GM19035 (cell line): ENCODE data around the gene FCN1.
"Not testable (repeated sequence)": the region's sequence is repeated elsewhere in the genome, so short reads cannot be mapped to it uniquely, and the experiment has no call there.

Experiments
- ATAC-seq: cut with Tn5 transposase; IDR thresholded peaks from one replicate; pipeline ENCODE4 v1.9.1; 2021; ENCODE audit not compliant: unreplicated experiment

Gene FCN1

GRCh38 chr9:134857451-134857850 lies 60.3 kb downstream of the FCN1 start:
- ATAC-seq: not testable (repeated sequence)

GRCh38 chr9:134855900-134856377 lies 61.8 kb downstream of the FCN1 start:
- no peak for ATAC-seq
